Gastroesophageal sphincter (tissue), 4 donors: ENCODE measurements around the gene CYP4X1. TPM values are rescaled to one million over a fixed set of nuclear protein-coding genes. Genes with fewer than 3 reads are reported as not detected.
"Not testable (repeated sequence)": the region's sequence is repeated elsewhere in the genome, so short reads cannot be mapped to it uniquely, and the experiment has no call there.

Experiments
- ATAC-seq: fragments of 150-250 bp; one replicate; pipeline ENCODE4 v1.9.1; 2016; ENCODE audit warnings: mild to moderate bottlenecking, moderate library complexity
- H3K27ac ChIP-seq, 4 donors: fragments of 200-600 bp; sonication (generic) in 3 of 4; 1 replicate in 3 of 4; 2 replicates in 1 of 4; pipeline ENCODE4 v1.5.1; 2016 to 2019
- H3K27me3 ChIP-seq: fragments of 200-600 bp; sonication (generic); one replicate; pipeline ENCODE4 v1.5.1; 2019
- H3K36me3 ChIP-seq, 2 donors: fragments of 200-600 bp; sonication (generic); one replicate each; pipeline ENCODE4 v1.5.1; 2019; ENCODE audit warnings: control low read depth in 1 of 2
- H3K4me1 ChIP-seq, 3 donors: fragments of 200-600 bp; sonication (generic); 1 replicate in 2 of 3; 2 replicates in 1 of 3; pipeline ENCODE4 v1.5.1; 2016 to 2019; ENCODE audit warnings: control low read depth in 2 of 3
- H3K4me3 ChIP-seq, 2 donors: fragments of 200-600 bp; sonication (generic); one replicate each; pipeline ENCODE4 v1.5.1; 2019; ENCODE audit warnings: mild to moderate bottlenecking in 1 of 2, moderate library complexity in 1 of 2
- H3K9me3 ChIP-seq, 3 donors: fragments of 200-600 bp; sonication (generic); one replicate each; pipeline ENCODE4 v1.5.1; 2017 to 2019; ENCODE audit warnings: control low read depth in 2 of 3
- EP300 ChIP-seq: sonication (generic); formaldehyde crosslinking; IDR thresholded peaks from one replicate; pipeline ENCODE4 v1.6.1; 2017; ENCODE audit warnings: antibody characterized with exemption, mild to moderate bottlenecking
- POLR2A ChIP-seq, 2 donors: fragments of 450-650 bp; IDR thresholded peaks; one replicate each; pipeline ENCODE4 v1.6.1; 2017; ENCODE audit warnings: antibody characterized with exemption in 2 of 2, mild to moderate bottlenecking in 2 of 2, moderate library complexity in 1 of 2
- POLR2AphosphoS5 ChIP-seq: sonication (generic); formaldehyde crosslinking; IDR thresholded peaks from one replicate; pipeline ENCODE4 v1.6.1; 2017; ENCODE audit warnings: antibody characterized with exemption
- WGBS, 2 donors: methylation state at CpG; one replicate each; pipeline ENCODE4 v1.1.5; 2018; ENCODE audit warnings: low coverage in 1 of 2; 5-methylcytosine and 5-hydroxymethylcytosine counted together
- total RNA-seq, 4 donors: library from RNA; depleted of rRNA; stranded (reverse); fragments of >200 nt; gene quantifications; one replicate each; pipeline ENCODE4 v1.1.0, GENCODE V29; 2016
- TF ChIP-seq, protein P1 (sequence below), 4 experiments: fragments of 200-600 bp in 2 of 4; fragments of 450-650 bp in 2 of 4; sonication (generic) in 1 of 4; IDR thresholded peaks; one replicate each; pipeline ENCODE4 v1.5.1; 2017 to 2019; ENCODE audit warnings: antibody characterized with exemption in 4 of 4, mild to moderate bottlenecking in 2 of 4, moderate library complexity in 2 of 4

Gene CYP4X1
- total RNA-seq, result 1 to 10 TPM; 3.1 to 8.4 (median 4.5) TPM

DNA sequence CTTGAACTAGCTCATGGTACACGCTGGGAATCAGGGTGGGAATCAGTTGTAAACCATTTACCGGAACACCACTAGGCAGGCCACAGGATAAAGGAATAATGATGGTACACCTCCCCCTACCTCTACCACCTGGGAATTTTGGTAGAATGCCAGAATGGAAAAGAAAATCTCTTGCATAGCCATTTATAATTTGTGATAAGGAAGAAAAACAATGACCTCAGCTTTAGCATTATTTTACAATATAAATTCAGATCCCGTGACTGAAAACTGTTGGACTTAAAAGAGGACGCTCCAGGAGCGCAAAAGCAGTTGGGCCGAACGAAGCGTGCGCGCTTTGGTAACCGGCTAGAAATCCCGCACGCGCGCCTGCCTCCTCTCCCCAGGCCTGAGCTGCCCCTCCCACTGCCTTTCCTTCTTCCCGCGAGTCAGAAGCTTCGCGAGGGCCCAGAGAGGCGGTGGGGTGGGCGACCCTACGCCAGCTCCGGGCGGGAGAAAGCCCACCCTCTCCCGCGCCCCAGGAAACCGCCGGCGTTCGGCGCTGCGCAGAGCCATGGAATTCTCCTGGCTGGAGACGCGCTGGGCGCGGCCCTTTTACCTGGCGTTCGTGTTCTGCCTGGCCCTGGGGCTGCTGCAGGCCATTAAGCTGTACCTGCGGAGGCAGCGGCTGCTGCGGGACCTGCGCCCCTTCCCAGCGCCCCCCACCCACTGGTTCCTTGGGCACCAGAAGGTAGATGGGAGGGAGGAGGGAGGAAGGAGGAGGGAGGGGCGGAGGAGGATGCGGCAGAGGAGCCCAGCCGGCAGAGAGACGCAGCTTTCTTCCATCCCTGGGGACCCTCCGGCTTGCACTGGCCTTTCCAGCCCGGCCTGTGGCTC is at the start of gene CYP4X1:
CYP4X1 (plus strand) TSS at position 402 of the 873 bp plus-strand sequence; CDS start at position 551, 149 bp downstream.
- WGBS, 2 donors, result 1 to 3% methylated on average over 16 to 19 of the region's 49 CpGs
- H3K9me3 ChIP-seq, result no peaks in the 10 kb centered on the region
- H3K27ac ChIP-seq, result peak within 1 kb of the TSS in 3 of 4 donors; percentile 59 to 65 (median 62)
- H3K4me1 ChIP-seq, result peaks cover 0 to 17% (median 0%) of the 10 kb centered on the region in 3 donors
- ATAC-seq, result no peak
- H3K4me3 ChIP-seq, result peak within 1 kb of the TSS in 1 of 2 donors; percentile 45
- TF ChIP-seq, protein P1, sequence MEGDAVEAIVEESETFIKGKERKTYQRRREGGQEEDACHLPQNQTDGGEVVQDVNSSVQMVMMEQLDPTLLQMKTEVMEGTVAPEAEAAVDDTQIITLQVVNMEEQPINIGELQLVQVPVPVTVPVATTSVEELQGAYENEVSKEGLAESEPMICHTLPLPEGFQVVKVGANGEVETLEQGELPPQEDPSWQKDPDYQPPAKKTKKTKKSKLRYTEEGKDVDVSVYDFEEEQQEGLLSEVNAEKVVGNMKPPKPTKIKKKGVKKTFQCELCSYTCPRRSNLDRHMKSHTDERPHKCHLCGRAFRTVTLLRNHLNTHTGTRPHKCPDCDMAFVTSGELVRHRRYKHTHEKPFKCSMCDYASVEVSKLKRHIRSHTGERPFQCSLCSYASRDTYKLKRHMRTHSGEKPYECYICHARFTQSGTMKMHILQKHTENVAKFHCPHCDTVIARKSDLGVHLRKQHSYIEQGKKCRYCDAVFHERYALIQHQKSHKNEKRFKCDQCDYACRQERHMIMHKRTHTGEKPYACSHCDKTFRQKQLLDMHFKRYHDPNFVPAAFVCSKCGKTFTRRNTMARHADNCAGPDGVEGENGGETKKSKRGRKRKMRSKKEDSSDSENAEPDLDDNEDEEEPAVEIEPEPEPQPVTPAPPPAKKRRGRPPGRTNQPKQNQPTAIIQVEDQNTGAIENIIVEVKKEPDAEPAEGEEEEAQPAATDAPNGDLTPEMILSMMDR (IDR thresholded peaks at IDR 0.05), result no peak
- no peak for TF ChIP-seq POLR2A (IDR thresholded peaks at IDR 0.05)
- peaks cover 42% of the 10 kb centered on the region for H3K27me3 ChIP-seq
- no peaks in the 10 kb centered on the region for H3K36me3 ChIP-seq

DNA sequence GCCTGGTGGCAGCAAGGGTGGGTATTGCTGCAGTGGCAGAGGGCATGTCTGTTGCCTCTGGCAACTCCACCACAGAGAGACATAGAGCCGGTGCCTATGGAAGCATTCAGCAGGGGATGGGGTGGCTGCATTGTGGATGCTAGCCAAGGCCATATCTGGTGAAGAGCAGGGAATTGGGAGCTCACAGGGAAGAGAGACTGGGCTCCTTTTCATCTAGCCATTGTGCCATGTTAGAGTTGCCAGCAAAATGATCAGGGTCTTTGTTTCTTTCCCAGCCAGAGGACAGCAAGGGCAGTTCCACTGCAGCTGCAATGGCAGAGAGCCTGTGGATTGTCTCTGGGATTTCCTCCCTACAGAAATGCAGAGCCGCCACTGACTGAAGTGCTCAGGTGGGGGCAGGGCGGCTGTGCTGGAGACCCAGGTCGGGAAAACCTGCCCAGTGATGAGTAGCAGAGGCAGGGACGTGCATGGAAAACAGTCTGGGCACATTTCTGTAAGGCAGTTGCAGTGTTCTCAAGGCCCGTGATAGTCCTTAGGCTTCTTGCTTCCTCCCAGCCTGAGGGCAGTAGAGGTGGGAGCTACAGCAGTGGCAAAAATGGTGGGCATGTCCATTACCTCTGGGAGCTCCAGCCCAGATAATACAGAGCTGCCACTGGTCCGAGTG is 40.2 kb upstream of the CYP4X1 start:
- no peak for ATAC-seq
- no peak for TF ChIP-seq EP300
- TF ChIP-seq, protein P1 (IDR thresholded peaks at IDR 0.05), result no peak
- no peak for TF ChIP-seq POLR2AphosphoS5
- TF ChIP-seq POLR2A (IDR thresholded peaks at IDR 0.05), result no peak
- Histone ChIP-seq H3K4me3 (no peak overlapping the region), H3K36me3 (no peaks in the 10 kb centered on the region), H3K27ac (no peak overlapping the region), H3K4me1 (no peaks in the 10 kb centered on the region), H3K27me3 (peaks cover 29% of the 10 kb centered on the region), H3K9me3 (peaks cover 0 to 40% (median 0%) of the 10 kb centered on the region in 3 donors)
- 20 to 80% methylated on average over 1 to 5 of the region's 7 CpGs for WGBS, 2 donors

GRCh38 chr1:46983830-46984586 is 39.5 kb upstream of the CYP4X1 start:
- no peak overlapping the region for H3K4me3 ChIP-seq
- WGBS, 2 donors, result no CpG with 5 or more reads among the region's 3 CpGs
- H3K27me3 ChIP-seq, result peaks cover 29% of the 10 kb centered on the region
- TF ChIP-seq POLR2AphosphoS5, result no peak
- H3K36me3 ChIP-seq, result no peaks in the 10 kb centered on the region
- H3K9me3 ChIP-seq, result peaks cover 0 to 40% (median 0%) of the 10 kb centered on the region in 3 donors
- no peak overlapping the region for H3K27ac ChIP-seq
- no peak for ATAC-seq
- no peaks in the 10 kb centered on the region for H3K4me1 ChIP-seq

DNA sequence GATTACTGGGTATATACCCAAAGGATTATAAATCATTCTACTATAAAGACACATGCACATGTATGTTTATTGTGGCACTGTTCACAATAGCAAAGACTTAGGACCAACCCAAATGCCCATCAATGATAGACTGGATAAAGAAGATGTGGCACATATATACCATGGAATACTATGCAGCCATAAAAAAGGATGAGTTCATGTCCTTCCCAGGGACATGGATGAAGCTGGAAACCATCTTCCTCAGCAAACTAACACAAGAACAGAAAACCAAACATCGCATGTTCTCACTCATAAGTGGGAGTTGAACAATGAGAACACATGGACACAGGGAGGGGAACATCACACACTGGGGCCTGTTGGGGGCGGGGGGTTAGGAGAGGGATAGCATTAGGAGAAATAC is 32.9 kb upstream of the CYP4X1 start:
- 90% methylated on average over 2 of the region's 2 CpGs; no CpG with 5 or more reads in 1 of the 2 donors for WGBS, 2 donors
- not testable (repeated sequence) for H3K27me3 ChIP-seq, H3K4me3 ChIP-seq, H3K27ac ChIP-seq, ATAC-seq, H3K4me1 ChIP-seq, H3K36me3 ChIP-seq
- H3K9me3 ChIP-seq, result peaks cover 0 to 20% (median 0%) of the 10 kb centered on the region in 3 donors

- WGBS, 2 donors, result 24 to 26% methylated on average over 5 to 9 of the region's 13 CpGs
- no peak overlapping the region for H3K27ac ChIP-seq
- no peaks in the 10 kb centered on the region for H3K36me3 ChIP-seq
- TF ChIP-seq, protein P1 (IDR thresholded peaks at IDR 0.05), result no peak
- TF ChIP-seq POLR2A (IDR thresholded peaks at IDR 0.05) (no peak), POLR2AphosphoS5 (no peak), EP300 (no peak)
- no peaks in the 10 kb centered on the region for H3K4me1 ChIP-seq
- peaks cover 4% of the 10 kb centered on the region for H3K27me3 ChIP-seq
- H3K9me3 ChIP-seq, result peaks cover 0 to 17% (median 0%) of the 10 kb centered on the region in 3 donors
- no peak for ATAC-seq
- H3K4me3 ChIP-seq, result no peak overlapping the region
These were observed 32.2 kb upstream of the CYP4X1 start for GRCh38 chr1:46991083-46991923.
